ENCODE measurements around the gene DNAJC12.
A peak's percentile ranks its signal among the peaks of the same experiment; 100 is the strongest.
"Not testable (repeated sequence)": the region's sequence is repeated elsewhere in the genome, so short reads cannot be mapped to it uniquely, and the experiment has no call there.

The DNAJC12 gene

DNA sequence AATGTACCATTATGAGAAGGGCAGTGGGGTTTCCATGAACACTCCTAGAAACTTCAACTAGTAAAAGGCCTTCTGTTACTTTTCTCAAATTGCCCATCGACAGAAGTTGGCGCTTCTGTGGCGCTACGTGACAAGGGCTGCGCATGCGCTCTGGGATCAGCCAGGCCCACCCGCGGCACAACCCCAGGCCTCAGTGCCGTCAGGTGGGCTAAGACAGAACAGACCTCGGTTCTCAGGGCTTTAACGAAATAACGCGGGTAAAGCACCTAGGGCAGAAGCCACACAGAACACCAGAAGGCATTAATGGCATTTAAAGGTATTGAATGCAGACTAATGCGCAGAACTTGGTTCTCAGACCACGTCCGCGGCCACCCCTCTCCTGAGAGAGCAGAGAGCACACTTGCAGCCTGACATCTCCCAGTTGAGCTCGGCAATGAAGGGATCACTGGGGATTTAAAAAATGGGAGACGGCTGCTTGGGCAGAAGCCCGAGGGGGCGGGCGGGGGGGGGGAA, 74.4 kb downstream of the DNAJC12 start:
- peak; percentile 69 for DNase-seq (ENCODE audit: low read depth)

DNA sequence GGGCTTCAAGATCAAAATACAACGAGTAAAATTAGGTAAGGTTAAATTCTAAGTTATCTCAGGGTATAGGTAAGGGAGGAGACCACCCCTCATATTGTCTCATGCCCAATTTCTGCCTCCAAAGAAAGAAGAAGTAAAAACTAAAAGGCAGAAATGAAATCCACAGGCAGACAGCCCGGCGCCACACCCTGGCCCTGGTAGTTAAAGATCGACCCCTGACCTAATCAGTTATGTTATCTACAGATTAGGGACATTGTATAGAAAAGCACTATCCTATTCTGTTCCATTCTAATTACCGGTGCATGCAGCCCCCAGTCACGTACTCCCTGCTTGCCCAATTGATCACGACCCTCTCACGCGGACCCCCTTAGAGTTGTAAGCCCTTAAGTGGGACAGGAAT, 75.4 kb downstream of the DNAJC12 start:
- DNase-seq (ENCODE audit: low read depth) = not testable (repeated sequence)

DNA sequence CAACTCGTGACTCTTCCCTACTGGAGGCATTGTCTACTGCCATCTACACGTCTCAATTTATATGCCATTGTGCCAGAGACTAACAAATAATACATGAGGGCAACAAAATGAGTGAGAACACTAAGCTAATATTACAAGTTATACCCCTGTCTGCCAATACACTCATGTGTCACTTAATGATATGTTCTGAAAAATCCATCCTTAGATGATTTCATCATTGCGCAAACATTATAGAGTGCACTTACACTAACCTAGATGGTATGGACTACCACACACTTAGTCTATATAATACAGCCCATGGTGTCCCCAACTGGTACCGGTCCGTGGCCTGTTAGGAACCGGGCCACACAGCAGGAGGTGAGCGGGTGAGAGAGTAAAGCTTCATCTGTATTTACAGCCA, 77.7 kb downstream of the DNAJC12 start:
- DNase-seq (ENCODE audit: low read depth) = no peak
